ENCODE data around the gene ELAPOR1.

The ELAPOR1 gene, protein sequence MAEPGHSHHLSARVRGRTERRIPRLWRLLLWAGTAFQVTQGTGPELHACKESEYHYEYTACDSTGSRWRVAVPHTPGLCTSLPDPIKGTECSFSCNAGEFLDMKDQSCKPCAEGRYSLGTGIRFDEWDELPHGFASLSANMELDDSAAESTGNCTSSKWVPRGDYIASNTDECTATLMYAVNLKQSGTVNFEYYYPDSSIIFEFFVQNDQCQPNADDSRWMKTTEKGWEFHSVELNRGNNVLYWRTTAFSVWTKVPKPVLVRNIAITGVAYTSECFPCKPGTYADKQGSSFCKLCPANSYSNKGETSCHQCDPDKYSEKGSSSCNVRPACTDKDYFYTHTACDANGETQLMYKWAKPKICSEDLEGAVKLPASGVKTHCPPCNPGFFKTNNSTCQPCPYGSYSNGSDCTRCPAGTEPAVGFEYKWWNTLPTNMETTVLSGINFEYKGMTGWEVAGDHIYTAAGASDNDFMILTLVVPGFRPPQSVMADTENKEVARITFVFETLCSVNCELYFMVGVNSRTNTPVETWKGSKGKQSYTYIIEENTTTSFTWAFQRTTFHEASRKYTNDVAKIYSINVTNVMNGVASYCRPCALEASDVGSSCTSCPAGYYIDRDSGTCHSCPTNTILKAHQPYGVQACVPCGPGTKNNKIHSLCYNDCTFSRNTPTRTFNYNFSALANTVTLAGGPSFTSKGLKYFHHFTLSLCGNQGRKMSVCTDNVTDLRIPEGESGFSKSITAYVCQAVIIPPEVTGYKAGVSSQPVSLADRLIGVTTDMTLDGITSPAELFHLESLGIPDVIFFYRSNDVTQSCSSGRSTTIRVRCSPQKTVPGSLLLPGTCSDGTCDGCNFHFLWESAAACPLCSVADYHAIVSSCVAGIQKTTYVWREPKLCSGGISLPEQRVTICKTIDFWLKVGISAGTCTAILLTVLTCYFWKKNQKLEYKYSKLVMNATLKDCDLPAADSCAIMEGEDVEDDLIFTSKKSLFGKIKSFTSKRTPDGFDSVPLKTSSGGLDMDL

DNA sequence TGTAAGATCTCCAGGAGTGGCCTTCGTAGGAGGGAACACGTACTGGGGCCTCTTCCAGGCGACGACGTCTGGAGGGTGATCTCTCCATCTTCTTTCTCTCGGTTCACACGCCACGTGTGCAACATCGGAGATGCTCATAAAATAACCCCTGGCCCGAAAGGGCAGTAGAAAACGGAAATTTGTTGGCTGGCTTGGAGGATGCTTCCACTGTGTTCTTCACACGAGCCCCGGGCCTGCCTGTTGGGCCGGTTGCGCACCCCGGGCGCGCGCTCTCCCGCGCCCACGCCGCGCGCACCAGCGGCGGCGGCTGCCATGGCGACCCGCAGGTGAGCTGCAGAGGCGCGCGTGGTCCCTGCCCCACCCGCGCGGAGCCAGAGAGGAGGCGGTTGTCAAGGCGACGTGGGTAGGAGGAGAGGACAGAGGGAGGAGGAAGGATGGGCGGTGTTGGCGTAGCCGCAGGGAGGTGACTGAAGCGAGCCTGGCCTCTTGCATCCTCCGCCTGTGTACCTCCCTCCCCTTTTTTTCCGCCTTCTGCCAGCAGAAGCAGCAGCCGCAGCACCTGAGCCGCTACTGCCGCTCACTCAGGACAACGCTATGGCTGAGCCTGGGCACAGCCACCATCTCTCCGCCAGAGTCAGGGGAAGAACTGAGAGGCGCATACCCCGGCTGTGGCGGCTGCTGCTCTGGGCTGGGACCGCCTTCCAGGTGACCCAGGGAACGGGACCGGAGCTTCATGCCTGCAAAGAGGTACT lies at the start of gene ELAPOR1:
Gene ELAPOR1 (plus strand): TSS at position 526 of the 752 bp plus-strand sequence. CDS start 69 bp downstream, at position 595.
- no peaks in the 10 kb centered on the region for H3K9me3 Mint-ChIP-seq
- H3K36me3 Mint-ChIP-seq (ENCODE audit: low read depth): no peaks in the 10 kb centered on the region
- peaks cover 53% of the 10 kb centered on the region for H3K4me1 Mint-ChIP-seq (ENCODE audit: low read depth)
- H3K4me3 Mint-ChIP-seq: peak within 1 kb of the TSS; percentile 81
- peaks cover 2% of the 10 kb centered on the region for H3K27me3 Mint-ChIP-seq
- peak; percentile 83 for DNase-seq
- peak within 1 kb of the TSS; percentile 67 for H3K27ac Mint-ChIP-seq

DNA sequence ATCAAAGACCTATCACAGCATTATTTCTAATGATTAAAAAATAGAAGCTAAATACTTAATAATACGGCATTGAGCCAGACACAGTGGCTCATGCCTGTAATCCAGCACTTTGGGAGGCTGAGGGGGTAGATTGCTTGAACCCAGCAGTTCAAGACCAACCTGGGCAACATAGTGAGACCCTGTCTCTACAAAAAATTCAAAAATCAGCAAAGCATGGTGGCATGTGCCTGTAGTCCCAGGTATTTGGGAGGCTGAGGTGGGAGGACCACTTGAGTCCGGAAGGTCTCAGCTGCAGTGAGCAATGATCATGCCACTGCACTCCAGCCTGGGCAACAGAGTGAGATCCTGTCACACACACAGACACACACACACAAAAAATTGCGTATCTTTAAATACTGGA lies 48.8 kb upstream of the ELAPOR1 start:
- peaks cover 1% of the 10 kb centered on the region for H3K4me1 Mint-ChIP-seq (ENCODE audit: low read depth)
- peaks cover 59% of the 10 kb centered on the region for H3K36me3 Mint-ChIP-seq (ENCODE audit: low read depth)
- no peak for DNase-seq
- no peaks in the 10 kb centered on the region for H3K27me3 Mint-ChIP-seq
- H3K27ac Mint-ChIP-seq: no peak overlapping the region
- H3K9me3 Mint-ChIP-seq: no peaks in the 10 kb centered on the region
- no peak overlapping the region for H3K4me3 Mint-ChIP-seq

DNA sequence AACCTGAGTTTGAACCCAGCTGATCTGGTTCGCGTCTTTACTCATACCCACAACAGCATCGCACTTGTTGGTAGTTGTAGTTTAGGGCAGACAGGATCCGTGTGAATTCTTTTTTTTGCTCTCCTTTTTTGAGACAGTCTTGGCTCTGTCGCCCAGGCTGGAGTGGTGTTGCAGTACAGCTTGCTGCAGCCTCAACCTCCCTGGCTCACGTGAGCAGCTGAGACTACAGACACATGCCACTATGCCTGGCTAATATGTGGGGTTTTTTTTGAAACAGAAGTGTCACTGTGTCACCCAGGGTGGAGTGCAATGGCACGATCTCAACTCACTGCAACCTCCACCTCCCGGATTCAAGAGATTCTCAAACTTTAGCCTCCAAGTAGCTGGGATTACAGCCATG lies 46.0 kb upstream of the ELAPOR1 start:
- H3K36me3 Mint-ChIP-seq (ENCODE audit: low read depth): peaks cover 62% of the 10 kb centered on the region
- DNase-seq: no peak
- no peaks in the 10 kb centered on the region for H3K27me3 Mint-ChIP-seq

DNA sequence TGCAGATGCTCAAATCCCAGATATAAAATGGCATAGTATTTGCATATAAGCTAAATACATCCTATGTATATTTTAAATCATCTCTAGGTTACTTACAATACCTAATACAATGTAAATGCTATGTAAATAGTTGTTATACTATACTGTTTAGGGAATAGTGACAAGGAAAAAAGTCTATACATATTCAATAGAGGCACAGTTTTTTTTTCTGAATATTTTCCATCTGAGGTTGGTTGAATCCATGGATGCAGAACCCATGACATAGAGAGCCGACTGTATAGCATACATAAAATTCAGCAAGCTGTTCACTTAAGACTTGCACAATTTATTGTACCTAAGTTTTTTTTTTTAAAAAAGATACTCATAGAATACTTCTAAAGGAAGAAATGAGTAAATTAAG lies 44.6 kb upstream of the ELAPOR1 start:
- no peak overlapping the region for H3K4me3 Mint-ChIP-seq
- H3K27me3 Mint-ChIP-seq: no peaks in the 10 kb centered on the region
- peaks cover 63% of the 10 kb centered on the region for H3K36me3 Mint-ChIP-seq (ENCODE audit: low read depth)
- DNase-seq: no peak
- peak overlapping the region; percentile 40 for H3K27ac Mint-ChIP-seq
- no peaks in the 10 kb centered on the region for H3K9me3 Mint-ChIP-seq
- peaks cover 9% of the 10 kb centered on the region for H3K4me1 Mint-ChIP-seq (ENCODE audit: low read depth)

More for the DNA sequence above, 46.0 kb upstream of the ELAPOR1 start:
- peaks cover 6% of the 10 kb centered on the region for H3K4me1 Mint-ChIP-seq (ENCODE audit: low read depth)
- H3K4me3 Mint-ChIP-seq: no peak overlapping the region
- no peaks in the 10 kb centered on the region for H3K9me3 Mint-ChIP-seq
- no peak overlapping the region for H3K27ac Mint-ChIP-seq

DNA sequence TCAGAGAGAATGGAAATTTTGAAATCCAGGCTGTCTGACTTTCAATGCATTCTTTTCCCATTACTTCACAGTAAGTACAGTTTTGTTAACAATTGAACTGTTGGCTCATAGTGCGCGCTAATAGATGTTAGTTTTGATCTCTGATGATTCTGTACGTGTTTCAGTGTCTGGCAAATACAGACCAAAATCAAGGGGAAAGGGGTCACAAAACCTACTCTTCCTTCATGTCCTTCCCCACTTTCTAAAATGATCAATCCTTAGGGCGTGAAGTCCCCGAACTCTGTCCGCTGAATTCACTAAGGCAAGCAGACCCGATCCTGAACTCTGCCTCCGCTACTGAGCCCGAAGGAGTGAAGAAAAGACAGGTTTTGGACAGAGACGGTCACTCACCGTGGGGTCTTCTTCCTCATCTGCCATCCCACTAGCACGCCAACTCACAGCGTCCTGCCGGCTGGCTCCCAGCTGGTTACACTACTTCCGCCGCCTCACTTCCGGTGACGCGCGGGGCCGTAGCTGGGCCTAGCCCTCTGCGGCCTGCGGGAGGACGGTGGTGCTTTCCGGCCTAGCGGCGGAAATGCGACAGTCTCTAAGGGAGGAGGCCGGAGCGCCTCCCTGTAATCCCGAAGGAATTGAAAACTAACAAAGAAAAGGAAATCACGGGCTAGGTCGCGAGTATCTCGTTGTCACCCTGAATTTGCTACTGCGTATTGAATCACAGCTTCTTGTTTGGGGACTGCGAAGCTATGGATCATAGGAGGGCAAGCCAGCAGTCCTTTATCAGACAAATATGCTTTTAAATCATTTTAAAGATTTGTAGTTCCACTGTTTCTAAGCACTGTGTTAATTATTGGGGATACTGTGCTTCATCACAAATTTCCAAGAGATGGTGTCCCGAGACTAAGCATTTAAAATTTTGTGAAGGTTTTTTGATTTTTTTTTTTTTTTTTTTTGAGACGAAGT lies 38.1 kb upstream of the ELAPOR1 start, which contains the start of gene TAF13:
Gene TAF13 (minus strand): TSS at position 473 of the 960 bp plus-strand sequence. CDS start 56 bp downstream, at position 417.
- Mint-ChIP-seq H3K36me3 (ENCODE audit: low read depth) (peaks cover 29% of the 10 kb centered on the region), H3K4me3 (peak within 1 kb of the TSS; percentile 100)

DNA sequence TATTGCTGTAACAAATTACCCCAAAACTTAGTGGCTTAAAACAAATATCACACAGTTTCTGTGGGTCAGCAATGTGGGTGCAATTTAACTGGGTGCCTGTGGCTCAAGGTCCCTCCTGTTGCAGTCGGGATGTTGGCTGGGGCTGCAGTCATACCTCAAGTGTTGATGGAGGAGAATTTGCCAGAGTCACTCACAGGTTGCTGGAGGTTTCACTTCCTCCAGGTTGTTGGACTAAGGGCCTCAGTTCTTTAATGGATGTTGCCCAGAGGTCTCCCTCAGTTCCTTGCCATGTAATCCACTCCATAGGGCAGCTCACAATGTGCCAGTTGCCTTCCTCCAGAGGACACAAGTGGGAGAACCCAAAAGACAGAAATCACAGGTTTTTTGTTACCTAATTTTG lies 35.6 kb upstream of the ELAPOR1 start:
- Mint-ChIP-seq H3K4me1 (ENCODE audit: low read depth) (peaks cover 14% of the 10 kb centered on the region), H3K36me3 (ENCODE audit: low read depth) (peaks cover 18% of the 10 kb centered on the region), H3K27ac (no peak overlapping the region), H3K9me3 (no peaks in the 10 kb centered on the region), H3K4me3 (no peak overlapping the region), H3K27me3 (no peaks in the 10 kb centered on the region)
- DNase-seq: no peak

More for the DNA sequence above, 38.1 kb upstream of the ELAPOR1 start, which contains the start of gene TAF13:
- DNase-seq: peak; percentile 91
- H3K27me3 Mint-ChIP-seq: no peaks in the 10 kb centered on the region
- H3K27ac Mint-ChIP-seq: peak within 1 kb of the TSS; percentile 96
- H3K4me1 Mint-ChIP-seq (ENCODE audit: low read depth): peaks cover 16% of the 10 kb centered on the region
- no peaks in the 10 kb centered on the region for H3K9me3 Mint-ChIP-seq

DNA sequence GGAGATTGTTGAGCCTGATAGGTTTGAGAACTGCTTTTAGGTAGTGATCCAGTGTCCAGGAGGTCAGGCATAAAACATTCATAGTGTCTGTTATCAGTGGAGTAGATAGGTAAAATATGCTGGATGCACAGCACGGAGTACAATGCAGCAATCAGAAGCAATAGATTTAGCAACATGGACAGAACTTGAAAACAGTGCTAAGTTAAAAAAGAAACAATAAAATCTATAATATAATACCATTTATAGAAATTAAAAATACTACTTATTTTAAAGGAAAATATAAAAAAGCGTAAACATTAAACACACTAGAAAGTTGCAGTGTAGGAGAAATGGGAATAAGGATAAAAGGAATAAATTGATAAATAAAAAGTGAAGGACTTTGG lies 34.7 kb upstream of the ELAPOR1 start:
- Mint-ChIP-seq H3K4me3 (no peak overlapping the region), H3K4me1 (ENCODE audit: low read depth) (peaks cover 12% of the 10 kb centered on the region), H3K27me3 (no peaks in the 10 kb centered on the region), H3K36me3 (ENCODE audit: low read depth) (peaks cover 14% of the 10 kb centered on the region), H3K9me3 (no peaks in the 10 kb centered on the region), H3K27ac (no peak overlapping the region)
- no peak for DNase-seq

DNA sequence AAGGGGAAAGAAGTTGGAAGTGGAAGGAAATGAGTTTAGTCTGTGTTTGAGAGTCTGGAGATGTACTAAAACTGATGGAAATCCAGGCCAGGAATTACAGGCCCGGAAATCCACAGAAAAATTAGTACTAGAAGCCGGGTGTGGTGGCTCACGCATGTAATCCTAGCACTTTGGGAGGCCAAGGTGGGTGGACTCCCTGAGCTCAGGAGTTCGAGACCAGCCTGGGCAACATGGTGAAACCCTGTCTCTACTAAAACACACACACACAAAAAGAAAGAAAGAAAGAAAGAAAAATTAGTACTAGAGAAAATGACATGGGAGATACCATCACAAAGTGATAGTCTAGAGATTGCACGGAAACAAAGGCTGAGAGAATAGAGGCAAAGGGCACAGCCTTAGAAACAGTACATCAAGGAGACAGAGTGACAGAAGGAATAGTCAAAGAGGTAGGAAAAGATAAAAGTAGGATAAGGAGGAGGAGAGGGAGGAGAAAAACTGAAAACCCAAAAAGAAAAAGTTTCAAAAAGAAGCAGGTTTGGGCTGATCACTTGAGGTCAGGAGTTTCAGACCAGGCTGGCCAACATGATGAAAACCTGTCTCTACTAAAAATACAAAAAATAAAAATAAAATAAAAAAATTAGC lies 33.4 kb upstream of the ELAPOR1 start:
- Mint-ChIP-seq H3K27me3 (no peaks in the 10 kb centered on the region), H3K4me1 (ENCODE audit: low read depth) (peaks cover 4% of the 10 kb centered on the region), H3K9me3 (no peaks in the 10 kb centered on the region), H3K4me3 (no peak overlapping the region), H3K27ac (no peak overlapping the region), H3K36me3 (ENCODE audit: low read depth) (peaks cover 5% of the 10 kb centered on the region)
- no peak for DNase-seq

DNA sequence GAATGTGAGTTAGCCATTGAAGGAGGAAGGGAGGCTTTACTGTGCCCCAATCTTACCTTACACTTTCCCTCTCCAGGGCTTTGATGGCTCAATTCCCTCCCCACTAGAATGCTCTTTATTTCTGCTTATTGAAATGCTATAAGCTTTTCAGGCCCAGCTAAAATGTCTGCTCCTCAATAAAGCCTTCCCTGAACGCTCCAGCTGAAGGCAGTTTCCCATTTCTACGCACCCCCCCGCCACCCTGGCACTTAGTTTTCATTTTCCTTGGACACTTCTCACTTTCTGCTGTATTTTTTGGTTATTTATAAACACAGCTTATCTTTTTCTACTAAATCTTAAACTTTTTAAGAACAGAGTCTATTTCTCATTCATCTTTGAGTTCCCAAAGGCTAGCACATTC lies 30.4 kb upstream of the ELAPOR1 start:
- Mint-ChIP-seq H3K27ac (no peak overlapping the region), H3K36me3 (ENCODE audit: low read depth) (no peaks in the 10 kb centered on the region), H3K4me1 (ENCODE audit: low read depth) (no peaks in the 10 kb centered on the region), H3K27me3 (no peaks in the 10 kb centered on the region), H3K4me3 (no peak overlapping the region), H3K9me3 (no peaks in the 10 kb centered on the region)
- DNase-seq: no peak

DNA sequence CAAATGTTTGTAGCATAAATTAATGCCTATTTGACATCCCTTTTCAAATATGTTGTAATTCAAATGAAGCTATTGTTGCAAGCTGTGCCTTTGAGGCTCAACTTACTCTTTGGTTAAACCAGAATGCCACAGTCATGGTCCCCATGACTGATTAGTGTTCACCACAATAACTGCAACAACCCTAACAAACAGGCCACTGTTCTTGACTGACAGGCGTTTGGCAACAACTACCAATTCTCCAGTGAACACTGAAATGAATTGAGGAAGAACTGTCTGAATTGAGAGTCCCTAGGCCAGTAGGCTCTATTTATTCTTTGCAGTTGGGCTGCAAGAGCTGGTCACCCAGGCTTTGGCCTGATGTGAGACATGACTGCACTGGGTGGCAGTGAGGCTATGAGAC lies 30.0 kb upstream of the ELAPOR1 start:
- H3K27ac Mint-ChIP-seq: peak overlapping the region; percentile 22
- H3K9me3 Mint-ChIP-seq: no peaks in the 10 kb centered on the region
- no peak for DNase-seq
- no peaks in the 10 kb centered on the region for H3K36me3 Mint-ChIP-seq (ENCODE audit: low read depth)
- no peaks in the 10 kb centered on the region for H3K4me1 Mint-ChIP-seq (ENCODE audit: low read depth)
- no peak overlapping the region for H3K4me3 Mint-ChIP-seq
- H3K27me3 Mint-ChIP-seq: no peaks in the 10 kb centered on the region

DNA sequence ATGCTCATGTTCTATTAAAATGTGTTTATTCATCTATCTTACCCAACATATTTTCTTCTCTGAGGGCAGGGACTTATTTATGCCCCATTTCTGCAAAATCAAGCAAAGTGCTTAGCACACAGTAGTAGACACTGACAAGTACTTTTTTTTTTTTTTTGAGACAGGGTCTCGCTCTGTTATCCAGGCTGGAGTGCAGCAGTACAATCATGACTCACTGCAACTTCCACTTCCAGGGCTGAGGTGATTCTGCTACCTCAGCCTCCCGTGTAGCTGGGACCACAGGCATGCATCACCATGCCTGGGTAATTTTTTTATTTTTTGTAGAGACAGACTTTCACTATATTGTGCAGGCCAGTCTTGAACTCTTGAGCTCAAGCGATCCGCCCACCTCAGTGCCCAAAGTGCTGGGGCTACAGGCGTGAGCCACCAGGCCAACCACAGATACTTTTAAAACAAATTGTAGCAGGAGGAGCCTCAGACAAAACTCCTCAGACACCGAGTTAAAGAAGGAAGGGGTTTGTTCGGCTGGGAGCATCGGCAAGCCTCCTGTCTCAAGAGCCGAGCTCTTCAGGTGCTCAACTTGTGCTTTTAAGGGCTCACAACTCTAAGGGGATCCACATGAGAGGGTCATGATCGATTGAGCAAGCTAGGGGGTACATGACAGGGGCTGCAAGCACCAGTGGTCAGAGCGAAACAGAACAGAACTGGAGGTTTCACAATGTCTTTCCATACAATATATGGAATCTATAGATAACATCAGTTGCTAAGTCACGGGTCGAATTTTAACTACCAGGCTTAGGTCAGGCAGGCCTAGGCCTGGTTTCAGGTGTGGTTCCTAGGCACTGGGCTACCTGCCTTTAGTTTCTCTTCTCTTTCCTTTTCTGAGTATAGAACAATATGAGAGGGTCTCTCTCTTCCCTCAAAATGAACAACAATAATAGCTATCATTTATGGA lies 29.1 kb upstream of the ELAPOR1 start:
- Mint-ChIP-seq H3K4me1 (ENCODE audit: low read depth) (peaks cover 5% of the 10 kb centered on the region), H3K27me3 (no peaks in the 10 kb centered on the region), H3K27ac (no peak overlapping the region), H3K4me3 (no peak overlapping the region), H3K36me3 (ENCODE audit: low read depth) (peaks cover 4% of the 10 kb centered on the region), H3K9me3 (no peaks in the 10 kb centered on the region)
- DNase-seq: no peak

Measured in activated T-cell treated with anti-CD3 and anti-CD28 coated beads, Interleukin-2, amount 50 U/mL, for 24 hours (primary cell).